PC-9 (cell line): ENCODE measurements around the gene LRTM1. TPM values are rescaled to one million over a fixed set of nuclear protein-coding genes. Genes with fewer than 3 reads are reported as not detected.

Source experiments
- BruUV-seq: library from RNA; stranded (reverse); fragments of 400-500 nt; replicated peaks from 2 replicates; lab custom pipeline; 2021; lab: Mats Ljungman, UMichigan
- CTCF ChIA-PET: fragments of 300-600 bp; sonication (Branson Sonifier 250); formaldehyde crosslinking; loops from one replicate; lab custom pipeline; 2022; ENCODE audit warnings: antibody characterized with exemption; lab: Charles Lee
- POLR2A ChIA-PET: fragments of 300-600 bp; sonication (Branson Sonifier 250); formaldehyde crosslinking; loops from one replicate; lab custom pipeline; 2022; ENCODE audit warnings: antibody characterized with exemption; ENCODE audit not compliant: unreplicated experiment; lab: Charles Lee
- DNase-seq, 2 experiments: peaks; one replicate each; pipeline versions ENCODE4 v3.0.0 to v3.0.0-alpha.2; 2015 to 2022; ENCODE audit warnings: mixed read lengths in 1 of 2
- H2AFZ ChIP-seq: fragments of 200-600 bp; sonication (generic); 2 replicates; pipeline ENCODE4 v1.8.1; 2017; ENCODE audit warnings: antibody characterized with exemption
- H3F3A ChIP-seq: fragments of 200-600 bp; sonication (generic); 2 replicates; pipeline ENCODE4 v1.8.1; 2017; ENCODE audit warnings: antibody characterized with exemption, mild to moderate bottlenecking, low read depth; ENCODE audit not compliant: insufficient read depth
- H3K27ac ChIP-seq: fragments of 200-600 bp; sonication (generic); 2 replicates; pipeline ENCODE4 v1.6.1; 2016; ENCODE audit warnings: mixed run types
- H3K27me3 ChIP-seq: fragments of 200-600 bp; sonication (generic); 2 replicates; pipeline ENCODE4 v1.6.1; 2016; ENCODE audit warnings: low read depth, mixed run types; ENCODE audit not compliant: insufficient read depth
- H3K36me3 ChIP-seq: fragments of 200-600 bp; sonication (generic); 2 replicates; pipeline ENCODE4 v1.6.1; 2016; ENCODE audit warnings: low read depth, mixed run types
- H3K4me1 ChIP-seq: fragments of 200-600 bp; sonication (generic); replicated peaks from 2 replicates; pipeline ENCODE4 v1.6.1; 2016; ENCODE audit warnings: mixed run types; ENCODE audit not compliant: insufficient read depth
- H3K4me2 ChIP-seq: fragments of 200-600 bp; sonication (generic); 2 replicates; pipeline ENCODE4 v1.6.1; 2017; ENCODE audit warnings: mixed run types
- H3K4me3 ChIP-seq: fragments of 200-600 bp; sonication (generic); 2 replicates; pipeline ENCODE4 v1.6.1; 2016; ENCODE audit warnings: mixed run types
- H3K79me2 ChIP-seq: fragments of 200-600 bp; sonication (generic); 2 replicates; pipeline ENCODE4 v1.6.1; 2017; ENCODE audit warnings: low read depth, mixed run types
- H3K9me2 ChIP-seq: fragments of 200-600 bp; sonication (generic); 2 replicates; pipeline ENCODE4 v1.8.1; 2017; ENCODE audit warnings: mild to moderate bottlenecking; ENCODE audit not compliant: insufficient read depth
- H3K9me3 ChIP-seq: fragments of 200-600 bp; sonication (generic); 2 replicates; pipeline ENCODE4 v1.8.1; 2016; ENCODE audit warnings: low read depth; ENCODE audit not compliant: insufficient read depth
- H4K20me1 ChIP-seq: fragments of 200-600 bp; sonication (generic); 2 replicates; pipeline ENCODE4 v1.8.1; 2017; ENCODE audit not compliant: insufficient read depth
- CTCF ChIP-seq: fragments of 200-600 bp; sonication (generic); conservative IDR thresholded peaks from 2 replicates; pipeline ENCODE4 v1.6.1; 2017; ENCODE audit warnings: mixed run types, antibody characterized with exemption, mild to moderate bottlenecking, moderate library complexity
- EZH2 ChIP-seq: fragments of 200-600 bp; sonication (generic); IDR thresholded peaks from 2 replicates; pipeline ENCODE4 v1.8.0; 2017; ENCODE audit warnings: antibody characterized with exemption, low read depth
- intact Hi-C: fragments of 100-400 bp; cut with micrococcal nuclease; formaldehyde crosslinking; loops from one replicate; pipeline ENCODE4 v1.10.0; 2022; ENCODE audit not compliant: unreplicated experiment
- total RNA-seq: library from RNA; stranded (reverse); gene quantifications from 2 replicates; pipeline ENCODE4 v1.2.3, GENCODE V29; 2021

The LRTM1 gene
- total RNA-seq, 1 experiment from 2014 or later: not detected

GRCh38 chr3:54905920-54906319, 21.9 kb downstream of the LRTM1 start:
- DNase-seq: no peak
- Histone ChIP-seq H3K4me3 (no peak overlapping the region), H3K27me3 (no peaks in the 10 kb centered on the region), H2AFZ (no peak overlapping the region), H3K4me2 (no peak overlapping the region), H3K9me2 (no peaks in the 10 kb centered on the region), H3K27ac (no peak overlapping the region), H3K4me1 (no peaks in the 10 kb centered on the region), H4K20me1 (no peaks in the 10 kb centered on the region), H3F3A (no peaks in the 10 kb centered on the region), H3K79me2 (no peaks in the 10 kb centered on the region), H3K36me3 (no peaks in the 10 kb centered on the region), H3K9me3 (no peaks in the 10 kb centered on the region)
- POLR2A ChIA-PET: no interaction called here
- intact Hi-C loops: no loop called here
- CTCF ChIA-PET: no interaction called here
- BruUV-seq: no TSS peak
- no peak for TF ChIP-seq EZH2
- no peak for TF ChIP-seq CTCF

GRCh38 chr3:54905261-54905888, 22.5 kb downstream of the LRTM1 start:
- Histone ChIP-seq H4K20me1 (no peaks in the 10 kb centered on the region), H3K9me2 (no peaks in the 10 kb centered on the region), H3K4me1 (no peaks in the 10 kb centered on the region), H3K4me2 (no peak overlapping the region), H2AFZ (no peak overlapping the region), H3K36me3 (no peaks in the 10 kb centered on the region), H3K79me2 (no peaks in the 10 kb centered on the region), H3K27me3 (no peaks in the 10 kb centered on the region), H3K27ac (no peak overlapping the region), H3K9me3 (no peaks in the 10 kb centered on the region), H3K4me3 (no peak overlapping the region), H3F3A (no peaks in the 10 kb centered on the region)
- ChIA-PET CTCF (no interaction called here), POLR2A (no interaction called here)
- no peak for DNase-seq
- TF ChIP-seq CTCF (no peak), EZH2 (no peak)
- intact Hi-C loops: no loop called here
- BruUV-seq: no TSS peak

- H3F3A ChIP-seq: no peaks in the 10 kb centered on the region
- no peak overlapping the region for H2AFZ ChIP-seq
- ChIA-PET CTCF (no interaction called here), POLR2A (no interaction called here)
- H3K79me2 ChIP-seq: no peaks in the 10 kb centered on the region
- TF ChIP-seq EZH2 (no peak), CTCF (no peak)
- H3K9me2 ChIP-seq: no peaks in the 10 kb centered on the region
- H3K27ac ChIP-seq: no peak overlapping the region
- H3K27me3 ChIP-seq: no peaks in the 10 kb centered on the region
- no peaks in the 10 kb centered on the region for H4K20me1 ChIP-seq
- intact Hi-C loops: no loop called here
- DNase-seq: no peak
- no peaks in the 10 kb centered on the region for H3K9me3 ChIP-seq
- no peak overlapping the region for H3K4me2 ChIP-seq
- H3K36me3 ChIP-seq: no peaks in the 10 kb centered on the region
- H3K4me3 ChIP-seq: no peak overlapping the region
- no TSS peak for BruUV-seq
- H3K4me1 ChIP-seq: no peaks in the 10 kb centered on the region
Measured at GRCh38 chr3:54901906-54902685, 25.8 kb downstream of the LRTM1 start.
